HUDEP-2 (cell line): ENCODE results near the gene IGF2.

Source experiments
- DNase-seq, 76 experiments: peaks; one replicate each; lab custom pipeline; 2025; ENCODE audit not compliant: unreplicated experiment in 76 of 76; lab: John Stamatoyannopoulos, UW

The IGF2 gene

DNA sequence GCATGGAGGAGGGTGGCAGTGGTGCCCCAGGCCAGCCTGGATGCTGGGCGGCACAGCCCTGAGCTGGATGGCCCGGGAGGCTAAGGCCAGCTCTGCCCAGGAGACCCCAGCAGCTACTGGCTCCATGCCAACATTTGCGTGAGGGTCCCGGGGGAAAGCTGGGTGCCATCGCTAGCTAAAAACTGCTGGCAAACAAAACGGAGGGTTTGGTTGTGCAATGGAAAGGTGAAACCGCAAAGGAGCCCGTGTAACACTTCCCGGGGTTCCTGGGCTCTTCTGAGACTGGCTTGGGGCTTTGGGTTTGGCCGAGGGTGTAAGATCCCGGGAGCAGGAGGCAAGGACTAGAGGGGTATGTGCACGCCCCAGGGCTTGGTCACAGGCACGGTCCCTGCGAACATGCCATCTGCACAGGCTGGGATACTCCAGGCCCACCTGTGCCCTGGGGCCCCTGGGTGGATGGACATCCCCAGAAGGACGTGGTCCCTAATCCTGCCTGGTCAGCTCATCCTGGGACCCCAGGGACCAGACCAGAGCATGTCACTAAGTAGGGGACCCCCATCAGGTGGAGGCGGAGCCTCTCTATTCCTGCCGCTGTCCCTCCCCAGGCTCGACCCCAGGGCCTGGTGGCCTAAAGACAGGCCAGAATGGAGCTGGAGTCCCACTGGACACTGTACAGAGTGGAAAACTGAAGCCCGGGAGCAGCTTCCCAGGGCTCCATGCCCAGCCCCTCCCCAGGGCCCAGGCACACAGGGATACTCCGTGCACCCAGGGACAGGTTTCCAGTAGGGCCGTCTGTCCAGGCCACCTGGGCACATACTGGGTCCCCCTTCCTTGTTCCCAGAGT, 44.6 kb downstream of the IGF2 start:
- no peak for DNase-seq

DNA sequence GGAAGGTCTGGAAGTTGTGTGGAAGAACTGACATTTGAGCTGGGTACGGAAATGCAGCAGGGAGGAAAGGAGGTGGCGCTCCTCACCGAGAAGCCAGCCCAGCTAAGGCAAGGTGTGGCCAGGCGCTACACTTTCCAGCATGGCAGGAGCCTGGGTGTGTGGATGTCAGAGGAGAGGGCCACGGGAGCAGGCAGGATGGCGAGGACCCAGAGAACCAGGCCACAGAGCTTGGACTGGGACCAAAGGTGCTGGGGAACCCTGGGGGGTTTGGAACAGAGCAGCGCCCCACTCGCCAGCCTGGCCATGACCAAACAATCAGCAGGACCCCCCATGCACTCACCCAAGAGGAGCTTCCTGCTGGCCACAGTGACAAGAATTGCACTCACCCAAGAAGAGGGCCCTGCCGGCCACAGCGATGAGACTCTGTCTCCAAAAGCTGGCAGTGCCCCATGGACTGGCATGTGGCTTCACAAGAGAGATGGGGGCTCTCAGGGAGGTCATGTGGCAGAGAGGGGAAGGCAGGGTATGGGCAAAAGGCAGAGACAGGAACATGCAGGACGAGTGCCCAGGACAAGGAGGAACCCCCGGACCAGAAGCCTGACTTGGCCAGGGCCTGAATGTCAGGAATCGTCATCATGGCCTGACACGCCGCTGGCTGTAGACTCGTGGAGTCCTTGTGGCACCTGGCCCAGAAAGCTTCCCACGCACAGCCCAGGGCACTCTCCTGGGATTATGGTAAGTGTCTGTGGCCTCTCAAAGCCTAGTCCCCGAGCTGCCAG, 45.4 kb downstream of the IGF2 start:
- no peak for DNase-seq

DNA sequence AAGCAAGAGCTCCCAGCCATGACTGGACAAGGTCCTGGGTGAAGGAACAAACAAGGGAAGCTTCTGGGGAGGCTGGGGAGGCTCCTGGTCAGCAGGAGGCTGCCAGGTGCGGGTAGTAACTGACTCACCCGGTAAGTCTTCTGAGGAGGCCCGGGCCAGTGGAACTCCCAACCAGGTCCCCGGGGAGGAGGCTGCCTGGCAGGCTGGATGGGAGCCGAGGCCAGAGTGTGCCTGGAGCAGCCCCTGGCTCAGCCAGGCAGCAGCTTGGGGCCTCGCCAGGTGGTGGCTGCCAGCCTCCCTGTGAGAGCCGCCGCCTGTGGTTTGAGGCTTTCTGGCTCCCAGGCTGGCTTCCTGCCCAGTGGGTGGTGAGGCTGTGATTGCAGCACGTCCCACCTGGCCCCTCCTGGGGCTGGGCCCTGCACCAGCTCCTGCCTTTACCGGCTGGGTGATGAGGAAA, 46.2 kb downstream of the IGF2 start:
- peak in 1 of 76 experiments; percentile 11 for DNase-seq

DNA sequence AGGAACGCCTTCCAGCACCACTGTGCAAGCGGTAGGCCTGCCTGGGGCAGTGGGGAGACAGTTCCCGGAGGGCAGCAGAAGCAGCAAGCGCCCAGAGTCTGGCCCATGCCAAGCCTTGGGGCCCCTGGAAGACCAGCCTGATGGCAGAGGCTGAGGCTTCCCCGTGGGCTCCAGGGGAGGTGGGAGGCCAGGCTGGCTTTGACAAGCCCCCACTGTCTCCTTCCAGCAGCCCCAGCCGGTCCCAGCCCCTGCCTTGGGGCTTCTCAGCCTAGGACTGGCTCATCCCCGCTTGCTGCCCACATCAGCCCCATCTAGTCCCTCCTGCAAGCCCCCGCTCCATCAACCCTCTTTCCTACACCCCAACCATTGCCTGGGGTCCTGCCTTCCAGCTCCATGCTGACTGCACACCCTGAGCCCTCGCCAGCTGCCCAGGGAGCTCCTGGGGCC, 46.7 kb downstream of the IGF2 start:
- no peak for DNase-seq

DNA sequence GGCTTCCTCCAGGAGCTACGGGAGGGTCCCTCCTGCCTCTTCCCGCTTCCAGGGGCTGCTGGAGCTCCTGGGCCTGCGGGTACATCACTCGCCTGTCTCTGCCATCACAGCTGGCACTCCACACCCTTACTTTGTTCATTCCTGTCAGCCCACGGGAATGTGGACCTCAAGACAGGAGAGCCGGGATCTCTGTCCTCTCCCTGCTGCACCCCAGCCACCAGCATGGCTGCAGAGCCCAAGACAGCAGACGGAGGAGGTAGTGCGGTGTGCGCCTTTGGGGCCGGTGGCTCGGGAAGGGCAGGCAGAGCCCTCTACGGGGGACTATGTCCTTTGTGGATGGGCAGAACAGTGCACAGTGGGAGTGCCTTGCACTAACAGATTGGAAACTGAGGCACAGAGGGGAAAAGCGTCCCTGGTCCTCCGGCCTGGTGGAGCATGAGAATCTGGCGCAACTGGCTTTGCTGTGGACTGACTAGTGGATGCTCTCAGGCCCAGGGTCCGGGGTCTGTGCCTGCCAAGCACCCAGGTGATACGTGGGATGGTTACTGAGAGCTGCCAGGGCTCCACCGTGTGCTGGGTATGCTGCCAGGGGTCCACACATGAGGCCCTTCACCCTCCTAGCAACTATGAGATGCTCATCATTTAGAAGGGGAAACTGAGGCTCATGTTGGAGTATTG, 47.3 kb downstream of the IGF2 start:
- DNase-seq: no peak

DNA sequence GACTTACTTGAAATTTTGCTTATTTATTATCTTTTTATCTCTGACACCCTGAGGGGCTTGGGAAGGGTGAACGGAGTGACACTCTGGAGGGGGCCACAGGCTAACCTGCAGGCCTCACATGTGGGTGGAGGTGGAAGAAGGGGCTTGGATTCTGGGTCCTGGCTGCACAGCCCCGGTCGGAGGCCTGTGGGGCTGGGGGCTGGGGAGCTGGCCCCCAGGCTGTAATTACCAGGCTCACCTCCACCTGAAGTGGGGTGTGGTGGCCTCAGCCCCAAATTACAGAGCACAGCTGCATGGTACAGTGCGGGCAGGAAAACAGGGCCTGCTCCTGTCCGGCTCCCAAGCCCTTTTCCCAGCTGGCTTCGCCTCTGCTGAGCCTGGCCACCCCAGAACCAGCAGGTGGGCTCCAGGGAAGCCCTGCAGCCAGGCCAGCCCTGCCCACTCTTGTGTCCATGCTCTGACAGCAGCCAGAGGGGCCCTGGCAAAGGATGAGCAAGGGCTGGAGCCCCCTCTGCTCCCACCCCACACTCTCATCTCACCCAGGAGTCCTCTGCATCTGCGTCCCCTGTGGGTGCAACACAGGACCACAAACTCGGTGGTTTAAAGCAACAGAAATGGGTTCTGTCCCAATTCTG, 48.0 kb downstream of the IGF2 start:
- DNase-seq: no peak

DNA sequence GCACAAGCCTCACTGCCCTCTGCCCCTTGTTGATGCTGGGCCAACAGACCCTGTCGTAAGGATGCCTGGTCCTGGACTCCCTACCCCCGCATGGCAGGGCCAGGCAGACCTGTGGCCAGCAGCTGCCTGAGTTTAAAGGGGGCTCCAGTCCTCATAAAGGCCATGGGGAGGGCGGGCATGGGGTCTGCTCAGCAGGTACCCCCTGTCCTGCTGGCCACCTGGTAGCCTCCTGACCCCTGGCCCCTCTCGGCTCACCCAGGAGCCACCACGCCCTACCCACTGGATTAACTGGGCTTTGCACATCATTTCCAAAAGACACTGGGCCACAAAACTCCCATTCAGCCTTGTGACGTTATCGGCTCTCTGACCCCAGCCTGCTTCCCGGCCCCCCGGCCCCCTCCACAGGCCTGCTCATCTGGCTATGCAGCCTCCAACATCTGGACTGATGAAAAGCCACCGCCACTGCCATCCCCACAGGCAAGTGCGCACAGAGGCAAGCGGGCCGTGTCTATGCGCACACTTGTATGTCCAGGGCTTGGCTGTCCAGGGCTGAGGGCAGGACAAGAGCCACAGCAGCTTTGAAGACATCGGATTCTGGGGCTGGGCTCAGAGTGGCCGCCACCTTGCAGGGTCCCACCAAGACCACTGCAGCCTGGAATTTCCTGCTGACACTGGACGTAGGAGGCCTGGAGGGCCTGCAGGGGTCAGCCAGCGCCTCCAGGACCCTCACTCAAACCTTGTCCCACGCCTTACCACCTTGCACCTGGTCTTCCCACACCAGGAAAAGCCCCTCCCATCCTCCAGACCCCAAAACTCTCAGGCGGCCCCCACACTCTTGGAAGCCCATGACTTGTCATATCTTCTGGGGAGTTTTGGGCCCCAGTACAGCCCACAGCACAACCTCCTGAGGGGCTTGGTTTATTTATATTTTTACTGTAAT, 48.7 kb downstream of the IGF2 start:
- no peak for DNase-seq

DNA sequence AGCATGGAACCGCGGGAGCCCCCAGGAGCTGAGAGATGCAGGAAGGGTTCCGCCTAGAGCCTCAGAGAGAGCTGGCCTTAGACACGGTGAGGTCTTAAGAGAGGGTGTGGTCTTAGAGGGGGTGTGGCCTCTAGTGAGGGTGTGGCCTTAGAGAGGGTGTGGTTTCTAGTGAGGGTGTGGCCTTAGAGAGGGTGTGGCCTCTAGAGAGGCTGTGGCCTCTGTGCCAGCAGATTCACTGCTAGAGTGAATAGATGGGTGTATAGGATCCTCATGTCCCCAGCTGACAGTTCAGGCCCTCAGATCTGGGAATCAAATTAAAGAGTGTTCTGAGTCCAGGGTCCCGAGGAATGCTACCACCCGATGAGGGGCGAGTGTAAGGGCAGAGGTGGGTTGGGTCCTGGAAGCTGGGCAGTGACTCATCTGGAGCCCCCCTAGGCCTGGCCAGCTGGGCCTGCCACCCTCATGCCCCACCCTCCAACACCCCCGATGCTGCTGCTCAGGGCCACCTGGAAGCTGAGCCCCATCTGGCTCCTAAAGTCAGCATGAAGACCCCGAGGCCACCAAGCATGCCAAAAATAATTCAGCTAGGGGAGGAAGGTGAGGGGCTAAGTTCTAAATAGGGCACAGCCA, 49.5 kb downstream of the IGF2 start:
- DNase-seq: peak in 51 of 76 experiments; percentile 1 to 59 (median 30)

DNA sequence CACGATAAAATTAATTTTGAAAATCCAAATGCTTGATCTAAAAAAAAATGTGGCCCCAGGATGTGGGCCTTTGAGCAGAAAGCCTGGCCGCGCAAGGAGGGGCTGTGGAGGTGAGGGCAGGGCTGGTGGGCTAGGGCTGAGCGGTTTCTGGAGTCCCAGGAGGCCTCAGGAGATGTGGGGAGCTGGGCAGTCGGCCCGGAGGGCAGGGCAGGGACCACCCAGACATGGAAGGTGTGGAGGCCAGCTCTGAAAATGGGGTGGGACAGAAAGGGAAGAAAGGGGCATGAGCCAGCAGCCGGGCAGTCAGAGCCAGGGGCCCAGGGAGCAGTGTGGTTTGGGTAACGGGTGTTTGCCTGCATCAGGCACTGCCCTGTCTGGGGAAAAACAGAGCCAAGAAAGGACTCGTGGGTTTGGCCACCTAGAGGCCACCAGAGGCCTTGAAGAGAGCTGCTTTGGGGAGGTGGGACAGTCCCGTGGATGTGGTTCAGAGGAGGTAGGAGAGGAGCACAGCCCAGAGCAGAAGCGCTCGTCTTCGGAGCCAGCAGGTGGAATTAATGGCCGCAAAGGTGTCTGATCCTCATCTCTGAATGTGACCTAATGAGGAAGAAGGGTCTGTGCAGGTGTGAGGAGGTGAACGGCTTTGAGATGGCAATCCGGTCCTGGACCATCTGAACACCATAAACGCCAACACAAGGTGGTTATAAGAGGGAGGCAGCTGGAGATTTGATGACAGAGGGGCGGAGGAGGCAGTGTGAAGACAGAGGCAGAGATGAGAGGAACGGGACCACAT, 50.2 kb downstream of the IGF2 start:
- no peak for DNase-seq

DNA sequence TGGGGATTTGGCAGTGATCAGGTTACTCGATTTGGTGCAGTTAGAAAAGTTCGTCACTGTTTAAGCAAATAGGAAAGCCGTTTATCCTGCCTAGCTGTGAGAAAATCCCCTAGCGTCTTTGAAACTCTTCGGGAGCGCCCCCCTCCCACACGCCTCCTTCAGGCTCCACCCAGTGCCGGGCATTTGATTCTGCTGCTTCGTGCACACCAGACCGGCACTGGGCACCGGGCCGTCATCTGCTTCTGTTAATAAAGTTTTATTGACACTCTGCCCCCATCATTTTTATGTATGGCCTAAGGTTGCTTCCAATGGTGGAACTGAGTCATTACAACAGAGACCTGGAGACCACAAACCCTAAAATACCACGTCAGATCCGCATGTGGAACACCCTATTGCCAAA, 50.9 kb downstream of the IGF2 start:
- no peak for DNase-seq

DNA sequence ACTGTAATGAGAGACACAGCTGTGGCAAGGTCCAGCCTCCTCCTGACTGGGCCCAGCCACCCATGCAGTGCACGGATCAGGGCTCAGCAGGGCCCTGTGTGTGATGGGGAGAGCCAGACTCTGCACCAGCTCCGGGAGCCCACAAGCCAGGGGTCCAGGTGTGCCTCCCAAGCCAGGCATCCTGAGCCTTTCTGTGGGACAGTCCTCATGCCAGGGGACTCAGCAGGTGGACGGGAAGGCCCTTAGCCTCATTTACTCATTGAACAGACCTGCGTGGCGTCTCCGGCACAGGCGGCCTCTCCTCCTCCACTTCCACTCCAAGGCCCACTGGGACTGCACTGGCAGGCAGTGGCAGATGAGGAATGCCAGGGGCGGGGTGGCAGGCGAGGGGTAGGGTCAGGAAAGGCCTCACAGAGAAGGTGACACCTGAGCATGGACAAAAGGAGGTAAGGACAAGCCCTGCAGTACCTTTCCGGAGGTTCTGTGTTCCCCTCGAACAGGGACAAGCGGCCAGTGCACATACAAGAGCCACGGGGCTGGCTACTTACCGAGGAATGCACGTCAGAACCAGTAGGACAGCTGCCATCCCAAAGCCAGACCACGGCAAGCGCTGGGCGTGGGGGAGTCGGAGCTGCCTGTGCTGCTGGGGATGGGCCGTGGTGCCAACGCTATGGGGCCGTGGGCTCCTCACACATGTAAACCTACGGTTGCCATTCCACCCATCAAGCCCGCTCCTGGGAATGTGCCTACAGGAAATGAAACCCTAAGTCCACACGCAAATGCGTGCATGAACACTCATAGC, 52.7 kb downstream of the IGF2 start:
- DNase-seq: no peak

DNA sequence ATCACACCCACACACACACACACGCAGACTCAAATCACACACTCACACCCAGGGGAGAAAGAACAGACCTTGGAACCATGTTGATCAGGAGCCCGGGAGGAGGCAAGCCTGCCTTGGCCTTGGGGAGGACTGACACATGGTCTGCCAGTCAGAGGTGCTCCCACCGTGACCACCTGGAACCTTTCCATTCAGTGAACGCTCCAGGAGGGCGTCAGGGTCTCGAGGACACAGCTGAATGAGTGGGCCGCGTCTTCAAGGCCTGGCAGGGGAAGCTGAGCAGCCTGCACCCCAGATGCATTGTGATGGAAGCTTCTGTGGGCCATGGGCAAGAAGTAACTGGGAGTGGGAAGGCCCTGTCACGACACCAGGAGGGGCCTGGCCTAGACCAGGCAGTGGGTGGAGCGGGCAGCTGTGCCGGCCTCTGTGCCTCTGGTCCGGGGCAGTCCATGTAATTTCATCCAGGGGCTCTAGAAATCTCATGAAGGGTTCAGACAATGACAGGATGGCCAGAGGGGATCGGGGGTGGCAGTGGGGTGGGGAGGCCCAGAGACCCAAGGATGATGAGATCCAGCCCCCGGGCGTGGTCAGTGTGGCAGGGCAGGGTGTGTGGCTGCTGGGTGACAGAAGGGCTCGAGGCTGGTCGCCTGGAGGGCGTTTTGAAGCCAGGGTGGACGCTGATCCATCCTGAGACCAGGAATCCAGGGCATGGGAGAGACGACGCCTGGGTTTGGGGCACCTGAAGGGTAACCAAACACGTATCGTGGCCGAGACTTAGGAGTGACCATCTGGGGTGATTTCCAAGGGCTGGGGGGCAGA, 53.7 kb downstream of the IGF2 start:
- DNase-seq: no peak

DNA sequence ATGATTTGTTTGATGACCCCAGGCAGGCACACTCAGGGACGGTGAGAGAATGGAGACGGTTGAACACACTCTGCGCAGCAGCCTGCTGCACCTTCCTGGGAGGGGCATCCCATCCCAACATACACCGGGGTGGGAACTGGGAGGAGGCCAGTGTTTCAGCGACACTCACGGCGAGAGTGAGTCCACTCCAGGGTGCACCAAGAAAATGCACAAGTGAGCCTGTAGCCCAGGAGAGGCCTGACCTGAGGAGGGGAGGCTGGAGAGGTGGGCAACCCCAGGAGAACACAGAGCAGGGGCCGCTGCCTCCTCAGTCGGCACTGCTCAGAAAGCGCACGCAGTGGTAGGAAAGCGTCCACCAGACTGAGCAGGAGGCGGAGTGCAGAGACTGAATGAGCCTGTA, 54.5 kb downstream of the IGF2 start:
- DNase-seq: no peak
